Measurements from ENCODE around the gene KISS1R. TPM values are rescaled to one million over a fixed set of nuclear protein-coding genes. Genes with fewer than 3 reads are reported as not detected.

KISS1R gene
- polyA plus RNA-seq, 1 experiment = not detected

GRCh38 chr19:947707-948539, 30.8 kb downstream of the KISS1R start:
- no peak for DNase-seq (ENCODE audit: low read depth)
- TF ChIP-seq CTCF (IDR thresholded peaks at IDR 0.05; ENCODE audit: insufficient read depth, low read depth, low read length) = no peak
- Histone ChIP-seq H3K36me3 (ENCODE audit: control insufficient read depth, insufficient read depth, low read length) (peaks cover 24% of the 10 kb centered on the region), H3K27me3 (ENCODE audit: control insufficient read depth, insufficient read depth, low read length) (no peaks in the 10 kb centered on the region), H3K4me3 (ENCODE audit: low read depth, low read length) (no peak overlapping the region)
- ChIA-PET CTCF (no interaction called here), POLR2A (no interaction called here)

- peaks cover 18% of the 10 kb centered on the region for H3K36me3 ChIP-seq (ENCODE audit: control insufficient read depth, insufficient read depth, low read length)
- DNase-seq (ENCODE audit: low read depth) = no peak
- H3K27me3 ChIP-seq (ENCODE audit: control insufficient read depth, insufficient read depth, low read length) = no peaks in the 10 kb centered on the region
- no peak overlapping the region for H3K4me3 ChIP-seq (ENCODE audit: low read depth, low read length)
- POLR2A ChIA-PET = no interaction called here
- TF ChIP-seq CTCF (IDR thresholded peaks at IDR 0.05; ENCODE audit: insufficient read depth, low read depth, low read length) = no peak
- CTCF ChIA-PET = no interaction called here
These were observed 31.8 kb downstream of the KISS1R start for GRCh38 chr19:948842-949496.

DNA sequence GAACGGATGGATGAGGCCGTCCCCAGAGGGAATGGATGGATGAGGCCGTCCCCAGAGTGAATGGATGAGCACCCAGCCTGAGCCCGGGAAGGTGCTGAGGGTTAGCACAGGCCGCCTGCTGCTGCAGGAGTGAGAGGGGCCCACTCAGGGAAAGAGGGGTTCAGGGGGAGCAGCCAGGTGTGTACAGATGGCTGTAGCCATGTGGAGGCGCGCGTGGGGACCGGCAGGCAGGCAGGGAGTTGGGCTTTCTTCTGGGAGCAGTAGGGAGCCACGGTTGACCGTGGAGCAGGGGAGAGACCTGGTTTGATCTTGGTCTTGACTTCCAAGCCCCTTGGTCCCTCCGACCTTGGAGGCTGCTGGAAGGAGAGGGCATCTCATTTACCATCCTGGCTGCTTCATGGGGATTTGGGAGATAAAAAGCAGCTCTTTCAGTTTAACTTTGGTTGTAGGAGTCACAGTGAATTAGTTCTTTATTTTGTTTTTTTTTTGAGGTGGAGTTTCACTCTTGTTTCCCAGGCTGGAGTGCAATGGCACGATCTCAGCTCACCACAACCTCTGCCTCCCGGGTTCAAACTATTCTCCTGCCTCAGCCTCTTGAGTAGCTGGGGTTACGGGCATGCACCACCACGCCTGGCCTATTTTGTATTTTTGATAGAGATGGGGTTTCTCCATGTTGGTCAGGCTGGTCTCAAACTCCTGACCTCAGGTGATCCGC, 33.4 kb downstream of the KISS1R start:
- Histone ChIP-seq H3K36me3 (ENCODE audit: control insufficient read depth, insufficient read depth, low read length) (peaks cover 16% of the 10 kb centered on the region), H3K4me3 (ENCODE audit: low read depth, low read length) (no peak overlapping the region), H3K27me3 (ENCODE audit: control insufficient read depth, insufficient read depth, low read length) (no peaks in the 10 kb centered on the region)
- POLR2A ChIA-PET = interaction anchor here (0.6 kb wide), 1 partner anchor 12 kb away, joined by 12 read pairs; no protein-coding TSS in a partner anchor
- TF ChIP-seq CTCF (IDR thresholded peaks at IDR 0.05; ENCODE audit: insufficient read depth, low read depth, low read length) = no peak
- no peak for DNase-seq (ENCODE audit: low read depth)
- CTCF ChIA-PET = no interaction called here

DNA sequence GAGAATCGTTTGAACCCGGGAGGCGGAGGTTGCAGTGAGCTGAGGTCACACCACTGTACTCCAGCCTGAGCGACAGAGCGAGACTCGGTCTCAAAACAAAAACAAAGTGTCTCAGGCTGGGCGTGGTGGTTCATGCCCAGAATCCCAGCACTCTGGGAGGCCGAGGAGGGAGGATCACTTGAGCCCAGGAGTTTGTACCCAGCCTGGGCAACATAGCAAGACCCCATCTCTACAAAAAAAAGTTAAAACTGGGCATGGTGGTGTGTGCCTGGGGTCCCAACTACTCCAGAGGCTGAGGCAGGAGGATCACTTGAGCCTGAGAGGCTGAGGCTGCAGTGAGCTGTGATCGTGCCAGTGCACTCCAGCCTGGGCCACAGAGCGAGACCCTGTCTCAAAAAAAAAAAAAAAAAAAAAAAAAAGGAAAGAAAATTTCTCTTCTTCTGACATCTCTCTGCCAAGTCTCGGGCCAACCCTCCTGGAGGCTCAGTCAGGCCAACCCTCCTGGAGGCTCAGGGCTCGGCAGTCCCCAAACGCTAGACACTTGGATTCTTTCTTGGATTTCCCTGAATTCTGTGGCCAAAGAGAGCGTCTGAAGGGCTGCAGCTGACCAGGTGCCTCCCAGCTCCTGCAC, 35.0 kb downstream of the KISS1R start:
- POLR2A ChIA-PET = no interaction called here
- TF ChIP-seq CTCF (IDR thresholded peaks at IDR 0.05; ENCODE audit: insufficient read depth, low read depth, low read length) = no peak
- DNase-seq (ENCODE audit: low read depth) = no peak
- H3K4me3 ChIP-seq (ENCODE audit: low read depth, low read length) = no peak overlapping the region
- CTCF ChIA-PET = no interaction called here
- peaks cover 13% of the 10 kb centered on the region for H3K36me3 ChIP-seq (ENCODE audit: control insufficient read depth, insufficient read depth, low read length)
- H3K27me3 ChIP-seq (ENCODE audit: control insufficient read depth, insufficient read depth, low read length) = no peaks in the 10 kb centered on the region

Measured in BJ (cell line).